Ovary (tissue), 3 donors: ENCODE data around the gene RXRB.

Experiments
- EP300 ChIP-seq: sonication (generic); formaldehyde crosslinking; IDR thresholded peaks from one replicate; pipeline ENCODE4 v1.6.1; 2017; ENCODE audit warnings: antibody characterized with exemption
- POLR2A ChIP-seq: fragments of 450-650 bp; IDR thresholded peaks from one replicate; pipeline ENCODE4 v1.6.1; 2017; ENCODE audit warnings: antibody characterized with exemption, mild to moderate bottlenecking, moderate library complexity
- TF ChIP-seq, protein P1 (sequence below), 3 donors: fragments of 450-650 bp in 2 of 3; fragments of 200-600 bp in 1 of 3; IDR thresholded peaks; one replicate each; pipeline versions ENCODE4 v1.5.1 to v1.8.0; 2016 to 2022; ENCODE audit warnings: antibody characterized with exemption in 3 of 3, mild to moderate bottlenecking in 1 of 3
- donor health status: DM: no; HTN: no; CAD: no.

- TF ChIP-seq, protein P1, sequence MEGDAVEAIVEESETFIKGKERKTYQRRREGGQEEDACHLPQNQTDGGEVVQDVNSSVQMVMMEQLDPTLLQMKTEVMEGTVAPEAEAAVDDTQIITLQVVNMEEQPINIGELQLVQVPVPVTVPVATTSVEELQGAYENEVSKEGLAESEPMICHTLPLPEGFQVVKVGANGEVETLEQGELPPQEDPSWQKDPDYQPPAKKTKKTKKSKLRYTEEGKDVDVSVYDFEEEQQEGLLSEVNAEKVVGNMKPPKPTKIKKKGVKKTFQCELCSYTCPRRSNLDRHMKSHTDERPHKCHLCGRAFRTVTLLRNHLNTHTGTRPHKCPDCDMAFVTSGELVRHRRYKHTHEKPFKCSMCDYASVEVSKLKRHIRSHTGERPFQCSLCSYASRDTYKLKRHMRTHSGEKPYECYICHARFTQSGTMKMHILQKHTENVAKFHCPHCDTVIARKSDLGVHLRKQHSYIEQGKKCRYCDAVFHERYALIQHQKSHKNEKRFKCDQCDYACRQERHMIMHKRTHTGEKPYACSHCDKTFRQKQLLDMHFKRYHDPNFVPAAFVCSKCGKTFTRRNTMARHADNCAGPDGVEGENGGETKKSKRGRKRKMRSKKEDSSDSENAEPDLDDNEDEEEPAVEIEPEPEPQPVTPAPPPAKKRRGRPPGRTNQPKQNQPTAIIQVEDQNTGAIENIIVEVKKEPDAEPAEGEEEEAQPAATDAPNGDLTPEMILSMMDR (IDR thresholded peaks at IDR 0.05): no peak
- no peak for TF ChIP-seq POLR2A
- no peak for TF ChIP-seq EP300
These were observed 2.3 kb upstream of the RXRB start for GRCh38 chr6:33202799-33203198.
